Measurements from ENCODE around the gene KRT74.

Gene KRT74

GRCh38 chr12:52573306-52573705 lies 337 bp downstream of the KRT74 start:
- DNase-seq (ENCODE audit: low read depth), result no peak

DNA sequence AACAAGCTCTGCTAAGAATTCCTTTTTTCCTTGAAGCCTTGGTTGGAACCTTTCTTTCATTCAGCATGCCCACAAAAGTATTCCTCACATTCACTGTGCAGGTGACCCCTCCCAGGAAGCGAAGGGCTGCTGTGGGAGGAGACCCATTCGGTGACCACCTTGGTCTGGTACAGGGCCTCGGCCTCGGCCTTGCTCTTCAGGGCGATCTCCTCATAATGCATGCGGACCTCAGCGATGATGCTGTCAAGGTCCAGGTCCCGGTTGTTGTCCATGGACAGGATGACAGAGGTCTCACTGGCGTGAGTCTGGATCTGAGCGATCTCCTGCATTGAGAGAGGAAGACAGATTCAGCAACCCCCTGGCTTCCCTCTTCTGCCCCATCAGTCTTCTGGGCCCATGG lies 3.1 kb downstream of the KRT74 start:
- no peak for DNase-seq (ENCODE audit: low read depth)

- DNase-seq (ENCODE audit: low read depth), result no peak
Measured at GRCh38 chr12:52568111-52568510, 5.5 kb downstream of the KRT74 start.

- DNase-seq (ENCODE audit: low read depth), result peak; percentile 40
Measured at GRCh38 chr12:52566847-52567291, 6.8 kb downstream of the KRT74 start.

DNA sequence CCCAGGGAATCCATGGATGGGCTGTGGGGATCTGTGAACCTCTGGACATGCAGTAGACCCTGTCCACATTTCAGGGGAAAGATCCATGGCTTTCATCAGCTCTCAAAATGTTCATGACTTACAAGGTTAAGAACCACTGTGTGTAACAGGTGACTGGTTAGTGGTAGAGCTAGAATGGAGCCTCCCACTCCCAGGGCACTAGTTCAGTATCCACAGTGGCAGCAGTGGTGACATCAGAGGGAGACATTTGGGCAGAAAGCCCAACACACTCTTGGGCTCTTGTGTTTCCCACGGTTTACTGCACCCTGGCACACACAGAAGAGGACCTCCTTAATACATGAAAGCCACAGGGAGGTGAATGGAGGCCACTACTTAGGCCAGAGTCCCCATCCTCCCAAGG lies 9.1 kb downstream of the KRT74 start:
- no peak for DNase-seq (ENCODE audit: low read depth)

GRCh38 chr12:52561880-52562449 lies 11.7 kb downstream of the KRT74 start:
- DNase-seq (ENCODE audit: low read depth), result no peak

GRCh38 chr12:52559979-52560378 lies 13.7 kb downstream of the KRT74 start:
- DNase-seq (ENCODE audit: low read depth), result no peak

DNA sequence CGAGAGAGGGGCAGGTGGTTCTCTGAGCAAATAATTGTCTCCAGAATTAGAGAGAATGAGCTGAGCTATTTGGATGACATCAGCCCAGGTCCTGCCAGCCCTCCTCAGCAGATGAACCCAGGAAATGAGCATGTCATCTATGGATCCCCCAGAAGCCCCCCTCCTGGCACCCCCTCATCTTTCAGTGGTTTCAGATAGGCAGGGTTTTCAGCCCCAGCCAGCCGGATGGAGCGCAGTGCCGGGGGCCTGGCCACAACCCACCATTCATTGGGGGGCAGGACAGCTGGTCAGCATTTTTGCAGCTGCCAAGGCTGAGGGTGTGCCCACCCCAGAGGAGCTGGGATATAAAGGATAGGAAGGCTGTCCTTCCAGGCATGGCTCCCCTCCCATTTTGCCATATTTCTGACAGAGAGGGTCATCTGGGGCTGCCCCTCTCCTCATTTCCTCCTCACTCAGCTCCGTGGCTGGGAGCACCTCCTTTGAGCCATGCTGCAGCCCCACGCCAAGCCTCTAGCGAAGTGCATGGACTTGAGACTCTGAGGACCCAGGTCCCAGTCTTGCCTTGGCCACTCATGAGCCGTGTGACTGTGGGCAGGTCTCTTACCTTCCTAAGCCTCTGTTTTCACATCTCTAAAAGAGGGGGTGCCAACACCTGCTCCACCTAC lies 14.7 kb downstream of the KRT74 start:
- DNase-seq (ENCODE audit: low read depth), result no peak

DNA sequence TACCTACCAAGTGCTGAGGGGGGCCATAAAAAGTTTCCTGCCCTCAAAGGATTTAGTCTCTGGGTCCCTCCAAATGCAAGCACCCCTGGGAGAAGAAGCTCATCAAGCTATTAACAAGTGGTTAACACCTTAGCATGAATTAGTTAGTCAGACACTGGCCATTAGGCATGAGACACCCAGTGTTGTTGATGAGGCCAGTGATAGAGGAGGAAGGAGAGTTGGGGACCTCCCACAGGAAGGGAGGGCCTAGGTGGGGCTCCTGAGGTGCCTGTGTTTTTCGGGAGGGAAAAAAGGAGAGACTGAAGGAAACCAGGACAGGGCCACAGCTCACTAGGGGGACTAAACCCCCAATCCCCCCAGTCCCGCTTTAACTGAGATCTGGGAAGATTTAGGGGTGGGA lies 16.2 kb downstream of the KRT74 start:
- DNase-seq (ENCODE audit: low read depth), result no peak

DNA sequence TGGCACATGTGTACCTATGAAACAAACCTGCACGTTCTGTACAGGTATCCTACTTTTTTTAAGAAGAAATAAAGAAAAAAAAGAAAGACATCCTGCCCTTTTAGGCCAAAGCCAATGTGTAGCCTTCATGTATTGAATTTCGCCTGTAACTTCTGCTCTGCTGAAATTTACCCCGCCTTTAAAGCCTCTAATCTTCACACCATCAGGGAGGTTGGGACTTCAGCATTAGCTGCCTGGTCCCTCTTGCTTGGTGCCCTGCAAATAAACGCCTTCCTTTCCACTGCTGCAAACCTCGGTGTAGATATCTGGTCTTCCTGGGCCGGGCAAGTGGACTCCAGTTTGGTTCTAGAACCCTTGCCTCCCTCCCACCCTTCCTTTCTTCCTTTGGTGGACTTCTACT lies 18.1 kb downstream of the KRT74 start:
- no peak for DNase-seq (ENCODE audit: low read depth)

GRCh38 chr12:52552681-52553195 lies 20.9 kb downstream of the KRT74 start, which contains the start of gene KRT71:
KRT71 (minus strand) TSS chr12:52553145; CDS start chr12:52553077, 68 bp downstream.
- no peak for DNase-seq (ENCODE audit: low read depth)

DNA sequence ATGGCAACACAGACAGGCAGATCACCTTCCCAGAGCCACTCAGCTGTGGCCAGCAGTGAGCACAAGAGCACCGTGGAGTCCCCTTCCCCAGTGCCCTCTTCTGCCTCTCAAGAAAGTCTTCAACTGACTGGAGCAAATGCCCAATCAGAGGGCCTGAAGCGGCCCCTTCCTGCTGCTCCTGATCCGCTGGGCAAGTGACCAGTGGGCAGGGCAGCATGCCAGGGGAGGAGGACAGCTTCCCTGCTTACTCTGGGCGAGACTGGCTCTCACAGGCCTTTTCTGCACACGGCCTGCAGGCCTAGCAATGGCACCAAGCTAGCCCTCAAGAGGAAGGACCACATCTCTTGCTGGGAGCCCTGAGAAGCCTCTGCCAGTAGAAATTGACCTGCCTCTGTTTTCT lies 21.6 kb downstream of the KRT74 start:
- no peak for DNase-seq (ENCODE audit: low read depth)

DNA sequence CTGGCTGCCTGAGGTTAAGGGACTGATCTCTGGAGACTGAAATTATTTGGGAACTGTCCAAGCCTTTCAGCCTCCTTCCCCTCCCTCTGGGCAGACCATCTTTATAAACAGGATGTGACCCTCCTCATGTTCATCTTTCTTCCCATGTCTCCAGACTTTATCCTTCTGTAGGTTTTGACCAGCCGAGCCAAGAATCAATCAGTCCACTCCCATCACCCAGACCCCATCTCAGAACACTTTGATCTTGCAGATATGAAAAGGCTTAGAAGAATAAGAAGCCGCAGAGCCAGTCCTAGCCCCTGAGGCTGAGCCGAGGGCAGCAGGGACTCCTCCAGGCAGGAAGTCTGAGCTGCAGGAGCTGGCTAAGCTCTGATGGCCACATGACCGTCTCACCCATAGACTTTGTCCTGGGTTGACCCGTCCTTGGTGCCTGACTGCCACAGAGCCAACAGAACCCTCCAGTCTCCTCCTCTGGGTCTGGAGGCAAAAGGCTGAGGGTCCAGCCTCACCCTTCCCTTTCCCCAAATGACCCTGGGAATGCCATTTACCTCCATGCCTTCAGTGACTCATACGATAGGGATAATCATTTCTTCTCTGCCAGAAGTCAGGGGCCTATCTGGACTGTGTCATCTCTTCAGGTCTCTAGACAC lies 22.3 kb downstream of the KRT74 start:
- DNase-seq (ENCODE audit: low read depth), result no peak

GRCh38 chr12:52546126-52546525 lies 27.5 kb downstream of the KRT74 start:
- no peak for DNase-seq (ENCODE audit: low read depth)

DNA sequence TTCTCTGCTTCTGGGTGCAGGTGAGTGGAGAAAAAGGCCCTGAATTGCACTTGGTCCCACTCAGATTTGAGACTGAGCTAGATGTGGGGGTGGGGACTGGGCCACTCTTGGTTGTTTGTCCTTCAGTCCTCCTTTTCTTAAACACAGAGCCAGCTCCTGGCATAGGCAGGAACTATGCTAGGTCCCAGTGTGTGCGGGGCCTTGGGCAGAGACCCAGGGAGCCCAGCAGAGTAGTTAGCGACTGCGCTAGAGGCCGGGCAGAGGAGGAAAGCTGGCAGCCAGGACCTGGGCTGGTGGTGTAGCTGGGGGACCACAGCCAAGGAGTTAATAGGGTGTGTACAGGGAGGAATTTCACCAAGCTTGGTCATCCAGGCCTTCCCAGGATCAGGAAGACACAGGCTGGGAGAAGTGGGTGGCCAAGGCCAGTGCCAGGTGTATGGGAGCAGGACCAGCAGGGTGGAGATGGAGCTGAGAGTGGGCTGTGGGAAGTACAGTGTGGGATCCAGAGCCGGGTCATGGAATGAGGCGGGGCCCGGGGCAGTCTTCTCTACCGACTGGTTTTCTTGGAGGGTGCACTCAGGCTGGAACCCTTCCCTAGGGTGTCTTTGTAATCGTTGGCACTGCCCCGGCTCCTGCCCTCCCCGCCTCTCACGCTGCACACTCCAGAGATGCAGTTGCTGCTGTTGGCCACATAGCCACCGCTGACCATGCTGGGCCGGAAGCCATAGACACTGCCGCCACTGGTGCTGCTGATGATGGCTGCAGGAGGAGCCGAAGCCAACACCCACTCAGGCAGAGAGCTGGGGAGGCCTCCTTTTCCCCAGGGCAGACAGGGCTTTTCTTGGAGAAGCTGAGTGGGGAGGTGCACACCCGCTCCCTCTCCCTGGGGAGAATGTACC lies 29.4 kb downstream of the KRT74 start:
- no peak for DNase-seq (ENCODE audit: low read depth)

DNA sequence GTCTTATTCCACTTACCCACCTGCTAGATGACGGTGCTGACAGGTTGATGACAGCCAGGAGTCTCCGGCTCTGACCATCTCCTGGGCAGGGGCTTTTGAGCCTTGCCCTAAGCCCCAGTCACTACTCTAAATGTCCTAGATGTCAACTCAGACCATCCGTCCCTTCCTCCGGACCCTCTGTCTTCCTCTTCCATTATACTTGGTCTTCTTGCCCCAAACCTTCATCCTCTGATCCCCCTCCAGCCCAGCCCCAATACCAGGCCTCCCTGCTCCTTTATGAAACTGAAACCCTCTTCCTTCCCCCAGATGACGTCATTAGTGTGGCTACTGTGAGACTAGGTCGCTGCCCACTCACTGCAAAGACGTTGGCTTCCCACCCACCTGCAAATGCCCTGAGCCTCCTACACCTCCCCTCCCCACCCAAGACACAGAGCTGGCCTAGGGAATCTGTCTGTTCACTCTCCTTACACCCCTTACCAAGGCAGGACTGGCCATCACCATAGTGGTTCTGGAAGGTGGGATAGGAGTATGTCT lies 30.8 kb downstream of the KRT74 start:
- no peak for DNase-seq (ENCODE audit: low read depth)

GRCh38 chr12:52542157-52542556 lies 31.5 kb downstream of the KRT74 start:
- no peak for DNase-seq (ENCODE audit: low read depth)

DNA sequence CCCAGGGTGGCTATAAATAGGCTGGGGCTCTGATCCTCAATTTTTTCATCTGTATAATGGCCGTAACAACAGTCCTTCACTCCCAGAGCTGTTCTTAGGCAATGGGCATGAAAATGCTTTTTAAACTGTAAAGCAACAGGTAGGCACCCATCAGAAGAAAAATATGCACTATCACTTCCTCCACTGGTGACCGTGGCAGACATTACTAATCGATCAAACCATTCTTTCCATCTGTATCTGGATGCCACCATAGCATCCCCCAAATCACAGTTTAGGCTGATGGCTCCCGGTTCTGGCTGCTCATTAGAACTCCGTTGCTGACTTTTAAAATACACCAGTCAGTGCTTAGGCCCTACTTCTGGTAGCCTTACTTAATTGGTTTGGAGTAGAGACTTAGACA lies 31.9 kb downstream of the KRT74 start:
- DNase-seq (ENCODE audit: low read depth), result no peak

- DNase-seq (ENCODE audit: low read depth), result no peak
Measured at GRCh38 chr12:52540531-52540930, 33.1 kb downstream of the KRT74 start.

GRCh38 chr12:52539821-52540173 lies 33.8 kb downstream of the KRT74 start:
- no peak for DNase-seq (ENCODE audit: low read depth)

GRCh38 chr12:52539083-52539820 lies 34.4 kb downstream of the KRT74 start:
- no peak for DNase-seq (ENCODE audit: low read depth)
